DMS153 treated with DMSO at 0.1 percent for 48 hours (cell line): Measurements from ENCODE around the gene SEPTIN3.

Experiments used
- DNase-seq: peaks from one replicate; lab custom pipeline; 2025; ENCODE audit not compliant: unreplicated experiment; lab: John Stamatoyannopoulos, UW

SEPTIN3 gene

DNA sequence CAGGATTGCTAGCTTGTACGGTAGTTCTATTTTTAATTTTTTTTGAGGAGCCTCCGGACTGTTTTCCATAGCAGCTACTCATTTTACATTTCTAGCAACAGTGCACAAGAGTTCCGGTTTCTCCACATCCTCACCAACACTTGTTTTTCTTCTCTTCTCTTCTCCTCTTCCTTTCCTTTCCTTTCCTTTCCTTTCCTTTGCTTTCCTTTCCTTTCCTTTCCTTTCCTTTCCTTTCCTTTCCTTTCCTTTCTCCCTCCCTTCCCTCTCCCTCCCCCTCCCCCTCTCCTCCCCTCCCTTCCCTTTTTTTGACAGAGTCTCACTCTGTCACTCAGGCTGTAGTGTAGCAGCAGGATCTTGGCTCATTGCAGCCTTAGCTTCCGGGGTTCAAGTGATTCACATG is 38.7 kb downstream of the SEPTIN3 start:
- no peak for DNase-seq

DNA sequence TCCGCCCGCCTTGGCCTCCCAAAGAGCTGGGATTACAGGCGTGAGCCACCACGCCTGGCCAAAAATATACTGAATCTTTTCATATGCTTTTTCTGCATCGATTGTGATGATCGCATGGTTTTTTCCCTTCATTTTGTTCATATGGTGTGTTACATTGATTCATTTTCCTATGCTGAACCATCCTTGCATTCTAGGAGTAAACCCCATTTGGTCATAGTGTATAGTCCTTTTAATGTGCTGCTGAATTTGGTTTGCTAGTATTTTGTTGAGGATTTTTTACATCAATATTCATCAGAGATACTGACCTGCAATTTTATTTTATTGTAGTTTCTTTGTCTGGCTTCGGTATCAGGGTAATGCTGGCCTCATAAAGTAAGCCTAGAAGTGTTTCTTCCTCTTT is 41.5 kb downstream of the SEPTIN3 start:
- DNase-seq, result no peak

DNA sequence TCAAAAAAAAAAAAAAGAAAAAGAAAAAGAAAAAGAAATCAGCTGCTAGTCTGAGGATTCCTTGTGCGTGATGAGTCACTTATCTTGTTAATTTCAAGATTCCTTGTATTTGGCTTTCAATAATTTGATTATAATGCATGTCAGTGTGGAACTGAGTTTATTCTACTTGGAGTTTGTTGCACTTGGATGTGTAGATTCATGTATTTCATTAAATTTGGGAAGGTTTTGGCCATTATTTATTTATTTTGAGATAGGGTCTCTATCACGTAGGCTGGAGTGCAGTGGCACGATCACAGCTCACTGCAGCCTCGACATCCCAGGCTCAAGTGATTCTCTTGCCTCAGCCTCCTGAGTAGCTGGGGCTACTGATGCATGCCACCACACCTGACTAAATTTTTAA is 44.1 kb downstream of the SEPTIN3 start:
- no peak for DNase-seq

DNA sequence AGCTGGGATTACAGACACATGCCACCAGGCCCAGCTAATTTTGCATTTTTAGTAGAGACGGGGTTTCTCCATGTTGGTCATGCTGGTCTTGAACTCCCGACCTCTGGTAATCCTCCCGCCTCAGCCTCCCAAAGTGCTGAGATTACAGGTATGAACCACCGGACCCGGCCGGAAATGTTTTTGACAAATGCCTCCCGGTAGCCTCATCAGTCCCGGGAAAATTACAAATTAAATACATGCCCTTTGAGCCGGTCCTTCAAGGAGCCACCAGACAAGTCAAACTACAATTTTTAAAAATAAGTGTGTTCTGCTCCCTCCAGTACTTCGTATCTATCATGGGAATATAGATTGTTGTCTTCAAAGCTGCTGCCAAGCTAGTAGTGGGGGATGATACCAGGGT is 46.9 kb downstream of the SEPTIN3 start:
- DNase-seq, result no peak

DNA sequence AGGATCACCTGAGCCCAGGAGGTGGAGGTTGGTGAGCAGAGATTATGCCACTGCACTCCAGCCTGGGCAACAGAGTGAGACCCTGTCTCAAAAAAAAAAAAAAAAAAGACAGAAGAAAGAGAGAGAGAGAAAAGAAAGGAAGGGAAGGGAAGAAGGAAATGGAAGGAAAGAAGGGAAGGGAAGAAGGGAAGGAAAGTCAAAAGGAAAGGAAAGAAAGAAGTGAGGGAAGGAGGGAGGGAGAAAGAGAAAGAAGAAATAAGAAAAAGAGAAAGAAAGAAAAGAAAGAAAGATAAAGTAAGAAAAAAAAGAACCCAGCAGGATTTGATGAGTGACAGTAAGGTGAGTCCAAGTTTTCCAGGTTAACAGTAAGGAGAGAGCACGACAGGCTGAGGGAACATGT is 49.0 kb downstream of the SEPTIN3 start:
- no peak for DNase-seq
